Suprapubic skin (tissue), 4 donors: ENCODE data around the gene MLH3. TPM values are rescaled to one million over a fixed set of nuclear protein-coding genes. Genes with fewer than 3 reads are reported as not detected.

Source experiments
- DNase-seq, 2 donors: peaks; one replicate each; pipeline ENCODE4 v3.0.0-alpha.2; 2019; ENCODE audit warnings: low spot score in 2 of 2
- H3K27ac ChIP-seq: fragments of 200-600 bp; sonication (generic); one replicate; pipeline ENCODE4 v1.5.1; 2019
- H3K27me3 ChIP-seq: fragments of 200-600 bp; sonication (generic); one replicate; pipeline ENCODE4 v1.5.1; 2019
- H3K36me3 ChIP-seq: fragments of 200-600 bp; sonication (generic); one replicate; pipeline ENCODE4 v1.5.1; 2019
- H3K4me1 ChIP-seq: fragments of 200-600 bp; sonication (generic); one replicate; pipeline ENCODE4 v1.5.1; 2019
- H3K4me3 ChIP-seq: fragments of 200-600 bp; sonication (generic); one replicate; pipeline ENCODE4 v1.5.1; 2019; ENCODE audit warnings: mild to moderate bottlenecking
- H3K9me3 ChIP-seq: fragments of 200-600 bp; sonication (generic); one replicate; pipeline ENCODE4 v1.5.1; 2019
- EP300 ChIP-seq: sonication (generic); formaldehyde crosslinking; IDR thresholded peaks from one replicate; pipeline ENCODE4 v1.6.1; 2017; ENCODE audit warnings: antibody characterized with exemption
- POLR2A ChIP-seq, 2 donors: fragments of 450-650 bp; IDR thresholded peaks; one replicate each; pipeline ENCODE4 v1.6.1; 2017; ENCODE audit warnings: antibody characterized with exemption in 2 of 2, mild to moderate bottlenecking in 2 of 2, moderate library complexity in 2 of 2
- POLR2AphosphoS5 ChIP-seq, 3 donors: sonication (generic); formaldehyde crosslinking; IDR thresholded peaks; one replicate each; pipeline ENCODE4 v1.6.1; 2017; ENCODE audit warnings: antibody characterized with exemption in 3 of 3
- WGBS: methylation state at CpG from one replicate; pipeline ENCODE4 v1.1.5; 2018; 5-methylcytosine and 5-hydroxymethylcytosine counted together
- total RNA-seq, 4 donors: library from RNA; depleted of rRNA; stranded (reverse); fragments of >200 nt; gene quantifications; one replicate each; pipeline ENCODE4 v1.1.0, GENCODE V29; 2016
- TF ChIP-seq, protein P1 (sequence below), 2 donors: fragments of 200-600 bp in 1 of 2; fragments of 450-650 bp in 1 of 2; sonication (generic) in 1 of 2; IDR thresholded peaks; one replicate each; pipeline ENCODE4 v1.5.1; 2016 to 2019; ENCODE audit warnings: antibody characterized with exemption in 2 of 2, mild to moderate bottlenecking in 1 of 2, moderate library complexity in 1 of 2

Gene MLH3
- total RNA-seq, 4 donors from 2014 or later, result 8.6 to 27.0 (median 14.1) TPM

- H3K9me3 ChIP-seq, result no peaks in the 10 kb centered on the region
- H3K27ac ChIP-seq, result peak overlapping the region; percentile 86
- H3K36me3 ChIP-seq, result no peaks in the 10 kb centered on the region
- H3K4me3 ChIP-seq, result no peak overlapping the region
- H3K27me3 ChIP-seq, result no peaks in the 10 kb centered on the region
- 45% methylated on average over 5 of the region's 5 CpGs for WGBS
- H3K4me1 ChIP-seq, result peaks cover 49% of the 10 kb centered on the region
- no peak for TF ChIP-seq POLR2AphosphoS5 (IDR thresholded peaks at IDR 0.05)
- DNase-seq, result no peak
Measured at GRCh38 chr14:75049136-75049535, 2.1 kb downstream of the MLH3 start.

GRCh38 chr14:75048101-75048500, 3.2 kb downstream of the MLH3 start:
- Histone ChIP-seq H3K27me3 (no peaks in the 10 kb centered on the region), H3K27ac (peak overlapping the region; percentile 86), H3K36me3 (no peaks in the 10 kb centered on the region), H3K9me3 (no peaks in the 10 kb centered on the region), H3K4me3 (no peak overlapping the region), H3K4me1 (peaks cover 42% of the 10 kb centered on the region)
- no peak for TF ChIP-seq EP300
- TF ChIP-seq POLR2AphosphoS5 (IDR thresholded peaks at IDR 0.05), result no peak
- DNase-seq, result no peak
- WGBS, result 75% methylated on average over 2 of the region's 2 CpGs

- no peaks in the 10 kb centered on the region for H3K9me3 ChIP-seq
- 80% methylated on average over 4 of the region's 4 CpGs for WGBS
- H3K4me1 ChIP-seq, result peaks cover 42% of the 10 kb centered on the region
- H3K27me3 ChIP-seq, result no peaks in the 10 kb centered on the region
- H3K4me3 ChIP-seq, result no peak overlapping the region
- DNase-seq, result no peak
- peak overlapping the region; percentile 86 for H3K27ac ChIP-seq
- no peaks in the 10 kb centered on the region for H3K36me3 ChIP-seq
- TF ChIP-seq POLR2A (IDR thresholded peaks at IDR 0.05) (no peak), POLR2AphosphoS5 (IDR thresholded peaks at IDR 0.05) (no peak), EP300 (no peak)
- TF ChIP-seq, protein P1, sequence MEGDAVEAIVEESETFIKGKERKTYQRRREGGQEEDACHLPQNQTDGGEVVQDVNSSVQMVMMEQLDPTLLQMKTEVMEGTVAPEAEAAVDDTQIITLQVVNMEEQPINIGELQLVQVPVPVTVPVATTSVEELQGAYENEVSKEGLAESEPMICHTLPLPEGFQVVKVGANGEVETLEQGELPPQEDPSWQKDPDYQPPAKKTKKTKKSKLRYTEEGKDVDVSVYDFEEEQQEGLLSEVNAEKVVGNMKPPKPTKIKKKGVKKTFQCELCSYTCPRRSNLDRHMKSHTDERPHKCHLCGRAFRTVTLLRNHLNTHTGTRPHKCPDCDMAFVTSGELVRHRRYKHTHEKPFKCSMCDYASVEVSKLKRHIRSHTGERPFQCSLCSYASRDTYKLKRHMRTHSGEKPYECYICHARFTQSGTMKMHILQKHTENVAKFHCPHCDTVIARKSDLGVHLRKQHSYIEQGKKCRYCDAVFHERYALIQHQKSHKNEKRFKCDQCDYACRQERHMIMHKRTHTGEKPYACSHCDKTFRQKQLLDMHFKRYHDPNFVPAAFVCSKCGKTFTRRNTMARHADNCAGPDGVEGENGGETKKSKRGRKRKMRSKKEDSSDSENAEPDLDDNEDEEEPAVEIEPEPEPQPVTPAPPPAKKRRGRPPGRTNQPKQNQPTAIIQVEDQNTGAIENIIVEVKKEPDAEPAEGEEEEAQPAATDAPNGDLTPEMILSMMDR (IDR thresholded peaks at IDR 0.05), result no peak
Measured at GRCh38 chr14:75047506-75047905, 3.8 kb downstream of the MLH3 start.

DNA sequence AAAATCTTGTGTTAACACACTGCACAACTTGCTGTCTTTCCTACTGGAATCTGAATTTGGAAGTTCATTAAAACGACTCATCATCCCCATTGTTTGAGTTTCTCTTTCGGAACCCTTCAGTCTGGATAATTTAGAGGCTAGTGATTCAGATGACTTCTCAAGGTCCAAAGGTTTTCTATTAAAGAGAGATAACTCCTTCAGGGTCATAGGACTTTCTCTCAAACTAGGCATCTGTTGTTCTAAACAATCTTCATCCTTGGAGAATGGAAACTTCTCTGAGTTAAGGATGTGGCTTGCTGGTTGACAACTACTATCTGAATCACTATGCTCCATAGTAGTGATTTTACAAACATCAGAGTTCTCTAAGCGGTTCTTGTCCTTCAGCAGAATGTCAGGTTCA, 4.4 kb downstream of the MLH3 start:
- Histone ChIP-seq H3K27me3 (no peaks in the 10 kb centered on the region), H3K9me3 (no peaks in the 10 kb centered on the region), H3K36me3 (no peaks in the 10 kb centered on the region), H3K4me1 (peaks cover 47% of the 10 kb centered on the region), H3K27ac (no peak overlapping the region), H3K4me3 (no peak overlapping the region)
- TF ChIP-seq POLR2AphosphoS5 (IDR thresholded peaks at IDR 0.05) (no peak), EP300 (no peak), POLR2A (IDR thresholded peaks at IDR 0.05) (no peak)
- TF ChIP-seq, protein P1 (IDR thresholded peaks at IDR 0.05), result no peak
- no peak for DNase-seq
- 97% methylated on average over 3 of the region's 3 CpGs for WGBS

GRCh38 chr14:75046275-75046674, 5.0 kb downstream of the MLH3 start:
- peaks cover 49% of the 10 kb centered on the region for H3K4me1 ChIP-seq

GRCh38 chr14:75044752-75045151, 6.5 kb downstream of the MLH3 start:
- Histone ChIP-seq H3K4me3 (no peak overlapping the region), H3K27me3 (no peaks in the 10 kb centered on the region), H3K4me1 (peaks cover 39% of the 10 kb centered on the region), H3K36me3 (no peaks in the 10 kb centered on the region), H3K9me3 (no peaks in the 10 kb centered on the region), H3K27ac (no peak overlapping the region)
- no peak for DNase-seq
- WGBS, result 60% methylated on average over 8 of the region's 8 CpGs
- no peak for TF ChIP-seq POLR2A (IDR thresholded peaks at IDR 0.05)
- TF ChIP-seq, protein P1 (IDR thresholded peaks at IDR 0.05), result no peak
- TF ChIP-seq EP300, result no peak
- no peak for TF ChIP-seq POLR2AphosphoS5 (IDR thresholded peaks at IDR 0.05)

More at GRCh38 chr14:75046275-75046674, 5.0 kb downstream of the MLH3 start:
- Histone ChIP-seq H3K9me3 (no peaks in the 10 kb centered on the region), H3K36me3 (no peaks in the 10 kb centered on the region), H3K4me3 (no peak overlapping the region), H3K27me3 (no peaks in the 10 kb centered on the region), H3K27ac (no peak overlapping the region)
- DNase-seq, result no peak
- WGBS, result 94% methylated on average over 5 of the region's 5 CpGs
- TF ChIP-seq POLR2A (IDR thresholded peaks at IDR 0.05) (no peak), POLR2AphosphoS5 (IDR thresholded peaks at IDR 0.05) (no peak), EP300 (no peak)
- TF ChIP-seq, protein P1 (IDR thresholded peaks at IDR 0.05), result no peak
